Neuronal stem cell (in vitro differentiated cells): Measurements from ENCODE around the gene LDLRAD3.

Experiments
- DNase-seq: peaks from one replicate; pipeline ENCODE4 v3.0.0-alpha.2; 2013; ENCODE audit warnings: low spot score
- H2AFZ ChIP-seq: one replicate; pipeline ENCODE4 v1.6.1; 2013; ENCODE audit warnings: mild to moderate bottlenecking, low read length, inconsistent platforms
- H2AK5ac ChIP-seq: 2 replicates; pipeline ENCODE4 v1.6.1; 2013; ENCODE audit warnings: low read depth, mild to moderate bottlenecking, inconsistent platforms, low read length, moderate library complexity, mixed read lengths
- H2BK120ac ChIP-seq: 2 replicates; pipeline ENCODE4 v1.6.1; 2013; ENCODE audit warnings: low read depth, mild to moderate bottlenecking, inconsistent platforms, low read length, moderate library complexity, mixed read lengths
- H2BK12ac ChIP-seq: one replicate; pipeline ENCODE4 v1.6.1; 2013; ENCODE audit warnings: low read length, inconsistent platforms
- H2BK15ac ChIP-seq: 2 replicates; pipeline ENCODE4 v1.6.1; 2013; ENCODE audit warnings: mild to moderate bottlenecking, low read length, inconsistent platforms, mixed read lengths
- H2BK5ac ChIP-seq: one replicate; pipeline ENCODE4 v1.6.1; 2013; ENCODE audit warnings: inconsistent platforms, mild to moderate bottlenecking, low read length, moderate library complexity
- H3K14ac ChIP-seq: one replicate; pipeline ENCODE4 v1.6.1; 2013; ENCODE audit warnings: low read length, inconsistent platforms
- H3K18ac ChIP-seq: 2 replicates; pipeline ENCODE4 v1.6.1; 2013; ENCODE audit warnings: low read length, inconsistent platforms
- H3K23ac ChIP-seq: 2 replicates; pipeline ENCODE4 v1.6.1; 2013; ENCODE audit warnings: low read depth, mild to moderate bottlenecking, mixed read lengths, low read length, inconsistent platforms; ENCODE audit not compliant: poor library complexity
- H3K27ac ChIP-seq: replicated peaks from 3 replicates; pipeline ENCODE4 v1.5.1; 2013; ENCODE audit warnings: low read length, inconsistent platforms
- H3K27me3 ChIP-seq, 3 experiments: 2 replicates each; pipeline ENCODE4 v1.6.1; 2013; ENCODE audit warnings: low read length in 3 of 3, mild to moderate bottlenecking in 2 of 3, inconsistent platforms in 1 of 3, low read depth in 1 of 3, mixed read lengths in 1 of 3, moderate library complexity in 1 of 3; ENCODE audit not compliant: control insufficient read depth in 3 of 3, insufficient read depth in 3 of 3
- H3K36me3 ChIP-seq, 2 donors: replicated peaks in 1 of 2; 2 replicates each; pipeline ENCODE4 v1.6.1; 2013; ENCODE audit warnings: low read length in 2 of 2; ENCODE audit not compliant: control insufficient read depth in 2 of 2, insufficient read depth in 2 of 2
- H3K4ac ChIP-seq: 2 replicates; pipeline ENCODE4 v1.6.1; 2013; ENCODE audit warnings: inconsistent platforms, mild to moderate bottlenecking, low read length, moderate library complexity
- H3K4me1 ChIP-seq, 2 donors: 1 replicate in 1 of 2; 2 replicates in 1 of 2; pipeline ENCODE4 v1.6.1; 2013; ENCODE audit warnings: low read length in 2 of 2, low read depth in 1 of 2; ENCODE audit not compliant: control insufficient read depth in 2 of 2, insufficient read depth in 1 of 2
- H3K4me2 ChIP-seq: one replicate; pipeline ENCODE4 v1.6.1; 2013; ENCODE audit warnings: mild to moderate bottlenecking, low read length, inconsistent platforms; ENCODE audit not compliant: insufficient read depth, poor library complexity, severe bottlenecking
- H3K4me3 ChIP-seq, 2 donors: 2 replicates each; pipeline ENCODE4 v1.5.1; 2013; ENCODE audit warnings: low read length in 2 of 2, mild to moderate bottlenecking in 2 of 2, inconsistent platforms in 1 of 2, moderate library complexity in 1 of 2
- H3K79me1 ChIP-seq: one replicate; pipeline ENCODE4 v1.6.1; 2013; ENCODE audit warnings: low read depth, mild to moderate bottlenecking, inconsistent platforms, low read length, moderate library complexity
- H3K9ac ChIP-seq: one replicate; pipeline ENCODE4 v1.6.1; 2013; ENCODE audit warnings: mild to moderate bottlenecking, low read depth, low read length, inconsistent platforms; ENCODE audit not compliant: poor library complexity
- H3K9me3 ChIP-seq, 2 donors: replicated peaks in 1 of 2; 2 replicates each; pipeline versions ENCODE3 to v1.6.1; 2013; ENCODE audit warnings: low read length in 2 of 2, mild to moderate bottlenecking in 2 of 2, inconsistent platforms in 1 of 2, low read depth in 1 of 2, mixed read lengths in 1 of 2, moderate library complexity in 1 of 2; ENCODE audit not compliant: control insufficient read depth in 2 of 2, insufficient read depth in 1 of 2
- H4K8ac ChIP-seq: one replicate; pipeline ENCODE4 v1.6.1; 2013; ENCODE audit warnings: low read depth, mild to moderate bottlenecking, inconsistent platforms, low read length, moderate library complexity
- H4K91ac ChIP-seq: one replicate; pipeline ENCODE4 v1.6.1; 2013; ENCODE audit warnings: low read length, low read depth, mild to moderate bottlenecking, inconsistent platforms; ENCODE audit not compliant: poor library complexity
- WGBS, 2 donors: extraction: QIAGEN DNeasy Blood & Tissue Kit; methylation state at CpG; one replicate each; pipeline ENCODE4 v1.1.7; 2013; ENCODE audit warnings: missing lambda C conversion rate in 2 of 2, mixed read lengths in 1 of 2; ENCODE audit not compliant: insufficient read length in 2 of 2, insufficient replicate concordance in 1 of 2; ENCODE audit errors: extremely low coverage in 2 of 2; 5-methylcytosine and 5-hydroxymethylcytosine counted together

Gene LDLRAD3

DNA sequence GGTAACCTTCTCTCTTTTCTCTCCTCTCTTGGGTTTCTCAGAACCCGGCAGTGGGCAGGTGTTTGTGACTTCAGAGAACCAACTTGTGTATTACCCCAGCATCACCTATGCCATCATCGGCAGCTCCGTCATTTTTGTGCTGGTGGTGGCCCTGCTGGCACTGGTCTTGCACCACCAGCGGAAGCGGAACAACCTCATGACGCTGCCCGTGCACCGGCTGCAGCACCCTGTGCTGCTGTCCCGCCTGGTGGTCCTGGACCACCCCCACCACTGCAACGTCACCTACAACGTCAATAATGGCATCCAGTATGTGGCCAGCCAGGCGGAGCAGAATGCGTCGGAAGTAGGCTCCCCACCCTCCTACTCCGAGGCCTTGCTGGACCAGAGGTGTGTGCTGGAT is 283.2 kb downstream of the LDLRAD3 start:
- Histone ChIP-seq H3K14ac (peak overlapping the region; percentile 64), H2BK120ac (no peak overlapping the region), H3K4me2 (no peak overlapping the region), H3K36me3 (peaks cover 9 to 57% of the 10 kb centered on the region in 2 donors), H3K79me1 (no peaks in the 10 kb centered on the region), H3K27ac (no peak overlapping the region), H2BK5ac (no peak overlapping the region), H2AK5ac (no peak overlapping the region), H3K4me1 (peaks cover 0 to 2% of the 10 kb centered on the region in 2 donors), H3K9me3 (peaks cover 0 to 27% of the 10 kb centered on the region in 2 donors), H3K18ac (peak overlapping the region; percentile 46), H3K27me3 (no peaks in the 10 kb centered on the region), H3K4ac (no peak overlapping the region), H2BK12ac (no peak overlapping the region), H3K23ac (no peak overlapping the region), H4K8ac (no peak overlapping the region), H2BK15ac (no peak overlapping the region), H2AFZ (no peak overlapping the region), H3K4me3 (no peak overlapping the region), H3K9ac (peak overlapping the region; percentile 38), H4K91ac (no peak overlapping the region)
- WGBS, 2 donors: no CpG with 5 or more reads among the region's 15 CpGs
- DNase-seq: no peak

DNA sequence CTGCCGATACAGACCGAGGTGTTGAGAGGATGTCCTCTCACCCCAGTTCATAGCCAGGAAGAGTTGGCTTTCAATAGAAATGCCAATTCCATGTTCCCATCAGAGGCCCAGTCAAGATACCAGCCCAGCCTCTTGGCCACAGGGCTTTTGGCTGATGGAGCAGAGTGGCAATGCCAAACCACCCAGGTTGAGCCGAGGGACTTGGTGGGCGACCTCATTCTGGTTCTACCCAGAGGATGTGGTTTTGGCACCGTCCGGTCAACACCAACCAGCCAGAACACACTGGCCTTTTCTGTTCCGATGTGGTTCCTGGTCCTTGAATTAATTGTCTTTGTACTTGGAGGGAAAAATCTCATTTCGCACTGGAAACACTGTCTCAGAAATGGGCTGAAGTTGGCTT is 284.8 kb downstream of the LDLRAD3 start:
- Histone ChIP-seq H3K18ac (no peak overlapping the region), H3K9me3 (peaks cover 0 to 34% of the 10 kb centered on the region in 2 donors), H4K8ac (no peak overlapping the region), H3K14ac (no peak overlapping the region), H2AFZ (no peak overlapping the region), H3K9ac (no peak overlapping the region), H2BK12ac (no peak overlapping the region), H2AK5ac (no peak overlapping the region), H3K4me2 (no peak overlapping the region), H3K4ac (no peak overlapping the region), H2BK15ac (no peak overlapping the region), H3K4me1 (peaks cover 0 to 2% of the 10 kb centered on the region in 2 donors), H3K23ac (no peak overlapping the region), H3K4me3 (no peak overlapping the region), H3K79me1 (no peaks in the 10 kb centered on the region), H3K36me3 (peaks cover 12 to 63% of the 10 kb centered on the region in 2 donors), H3K27ac (no peak overlapping the region), H2BK5ac (no peak overlapping the region), H4K91ac (no peak overlapping the region), H3K27me3 (no peaks in the 10 kb centered on the region), H2BK120ac (no peak overlapping the region)
- WGBS, 2 donors: no CpG with 5 or more reads among the region's 8 CpGs
- no peak for DNase-seq

DNA sequence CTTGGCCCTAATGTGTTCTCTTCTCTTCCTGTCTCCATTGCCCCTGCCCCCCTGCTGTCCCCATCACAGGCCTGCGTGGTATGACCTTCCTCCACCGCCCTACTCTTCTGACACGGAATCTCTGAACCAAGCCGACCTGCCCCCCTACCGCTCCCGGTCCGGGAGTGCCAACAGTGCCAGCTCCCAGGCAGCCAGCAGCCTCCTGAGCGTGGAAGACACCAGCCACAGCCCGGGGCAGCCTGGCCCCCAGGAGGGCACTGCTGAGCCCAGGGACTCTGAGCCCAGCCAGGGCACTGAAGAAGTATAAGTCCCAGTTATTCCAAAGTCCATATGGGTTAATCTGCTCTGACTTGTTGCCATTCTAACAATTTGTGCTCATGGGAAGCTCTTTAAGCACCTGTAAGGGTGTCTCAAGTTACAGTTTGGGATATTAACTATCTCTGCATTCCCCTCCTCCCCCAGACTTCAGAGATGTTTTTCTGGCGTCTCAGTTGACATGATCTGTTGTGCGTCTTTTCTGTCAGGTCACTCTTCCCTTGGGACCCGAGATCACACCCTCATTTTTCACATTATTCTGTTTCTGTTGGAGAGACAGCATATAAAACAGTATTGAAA is 285.3 kb downstream of the LDLRAD3 start:
- Histone ChIP-seq H3K4me1 (peaks cover 0 to 2% of the 10 kb centered on the region in 2 donors), H3K9ac (no peak overlapping the region), H2BK120ac (no peak overlapping the region), H3K4me3 (no peak overlapping the region), H3K27me3 (no peaks in the 10 kb centered on the region), H4K91ac (no peak overlapping the region), H3K27ac (no peak overlapping the region), H3K4ac (no peak overlapping the region), H3K14ac (peak overlapping the region; percentile 22), H2AFZ (no peak overlapping the region), H2BK5ac (no peak overlapping the region), H3K4me2 (no peak overlapping the region), H3K36me3 (peaks cover 12 to 63% of the 10 kb centered on the region in 2 donors), H4K8ac (no peak overlapping the region), H3K23ac (no peak overlapping the region), H2BK12ac (no peak overlapping the region), H2BK15ac (no peak overlapping the region), H3K9me3 (peaks cover 0 to 34% of the 10 kb centered on the region in 2 donors), H3K18ac (no peak overlapping the region), H3K79me1 (no peaks in the 10 kb centered on the region), H2AK5ac (no peak overlapping the region)
- WGBS, 2 donors: no CpG with 5 or more reads among the region's 12 CpGs
- no peak for DNase-seq

DNA sequence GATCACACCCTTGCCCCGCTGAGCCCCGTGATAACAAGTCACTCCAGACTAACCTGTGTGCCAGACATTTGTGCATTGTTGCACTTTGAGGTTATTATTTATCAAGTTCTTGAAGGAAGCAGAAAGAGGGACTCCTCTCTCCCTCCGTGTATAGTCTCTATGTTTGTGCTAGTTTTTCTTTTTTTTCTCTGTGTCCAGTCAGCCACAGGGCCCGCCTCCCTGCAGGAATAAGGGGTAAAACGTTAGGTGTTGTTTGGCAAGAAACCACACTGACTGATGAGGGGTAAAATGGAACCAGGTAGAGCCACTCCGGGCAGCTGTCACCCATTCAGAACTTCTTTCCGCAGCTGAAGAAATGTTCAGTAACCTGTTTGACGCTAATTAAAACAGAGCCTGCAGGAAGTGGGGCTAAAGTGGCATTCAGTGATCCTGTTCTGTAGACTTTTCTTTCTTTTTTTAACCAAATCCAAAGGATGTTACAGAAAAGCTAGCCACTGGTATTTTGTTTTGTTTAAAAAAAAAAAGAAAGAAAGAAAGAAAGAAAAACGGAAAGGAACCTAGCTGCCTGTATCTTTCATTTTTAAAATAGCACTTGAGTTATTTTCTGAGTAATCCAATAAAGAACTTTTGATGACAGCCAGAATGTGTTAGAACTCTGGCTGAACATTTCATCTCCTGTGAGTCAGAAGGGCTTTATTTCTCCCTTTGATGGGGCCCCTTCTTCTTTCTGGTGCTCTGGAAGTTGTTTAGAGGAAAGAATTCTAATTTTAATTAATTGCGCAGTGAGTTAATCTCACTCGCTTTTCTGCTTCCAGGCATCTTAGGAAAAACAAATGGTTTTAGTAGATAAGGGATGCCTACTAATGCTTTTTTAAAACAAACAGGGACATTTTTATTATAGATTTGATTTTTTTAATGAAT is 287.2 kb downstream of the LDLRAD3 start:
- H3K9me3 ChIP-seq: peaks cover 0 to 34% of the 10 kb centered on the region in 2 donors
- peaks cover 14 to 60% of the 10 kb centered on the region in 2 donors for H3K36me3 ChIP-seq
- no peak overlapping the region for H2BK12ac ChIP-seq
- H2BK15ac ChIP-seq: no peak overlapping the region
- H3K4ac ChIP-seq: no peak overlapping the region
- no CpG with 5 or more reads among the region's 11 CpGs for WGBS, 2 donors
- H3K4me2 ChIP-seq: no peak overlapping the region
- no peak overlapping the region for H3K23ac ChIP-seq
- no peaks in the 10 kb centered on the region for H3K79me1 ChIP-seq
- H3K9ac ChIP-seq: no peak overlapping the region
- peak overlapping the region; percentile 58 for H3K27ac ChIP-seq
- H3K14ac ChIP-seq: no peak overlapping the region
- H3K4me3 ChIP-seq: no peak overlapping the region
- DNase-seq: no peak
- no peak overlapping the region for H3K18ac ChIP-seq
- H4K91ac ChIP-seq: no peak overlapping the region
- no peak overlapping the region for H2BK120ac ChIP-seq
- H2BK5ac ChIP-seq: no peak overlapping the region
- no peaks in the 10 kb centered on the region for H3K27me3 ChIP-seq
- H2AFZ ChIP-seq: no peak overlapping the region
- peaks cover 0 to 2% of the 10 kb centered on the region in 2 donors for H3K4me1 ChIP-seq
- no peak overlapping the region for H2AK5ac ChIP-seq
- H4K8ac ChIP-seq: no peak overlapping the region
